ENCODE results near the gene HTR4. TPM values are rescaled to one million over a fixed set of nuclear protein-coding genes. Genes with fewer than 3 reads are reported as not detected.
"Not testable (repeated sequence)": the region's sequence is repeated elsewhere in the genome, so short reads cannot be mapped to it uniquely, and the experiment has no call there.

Gene HTR4
- total RNA-seq, 1 donor from 2014 or later = not detected

DNA sequence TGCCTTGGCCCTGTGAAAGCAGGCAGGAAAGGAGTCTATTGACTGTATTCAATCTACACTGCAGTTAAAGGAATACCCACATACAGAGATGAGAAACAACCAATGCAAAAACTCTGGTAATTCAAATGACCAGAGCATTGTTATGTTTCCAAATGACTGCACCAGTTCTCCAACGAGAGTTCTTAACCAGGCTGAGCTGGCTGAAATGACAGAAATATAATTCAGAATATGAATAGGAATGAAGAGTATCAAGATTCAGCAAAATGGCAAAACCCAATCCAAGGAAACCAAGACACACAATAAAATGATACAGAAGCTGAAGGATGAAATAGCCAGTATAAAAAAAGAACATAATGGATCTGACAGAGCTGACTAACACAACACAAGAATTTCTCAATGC is 119.1 kb downstream of the HTR4 start:
- H3K4me3 Mint-ChIP-seq = no peak overlapping the region
- peaks cover 13% of the 10 kb centered on the region for H3K9me3 Mint-ChIP-seq

DNA sequence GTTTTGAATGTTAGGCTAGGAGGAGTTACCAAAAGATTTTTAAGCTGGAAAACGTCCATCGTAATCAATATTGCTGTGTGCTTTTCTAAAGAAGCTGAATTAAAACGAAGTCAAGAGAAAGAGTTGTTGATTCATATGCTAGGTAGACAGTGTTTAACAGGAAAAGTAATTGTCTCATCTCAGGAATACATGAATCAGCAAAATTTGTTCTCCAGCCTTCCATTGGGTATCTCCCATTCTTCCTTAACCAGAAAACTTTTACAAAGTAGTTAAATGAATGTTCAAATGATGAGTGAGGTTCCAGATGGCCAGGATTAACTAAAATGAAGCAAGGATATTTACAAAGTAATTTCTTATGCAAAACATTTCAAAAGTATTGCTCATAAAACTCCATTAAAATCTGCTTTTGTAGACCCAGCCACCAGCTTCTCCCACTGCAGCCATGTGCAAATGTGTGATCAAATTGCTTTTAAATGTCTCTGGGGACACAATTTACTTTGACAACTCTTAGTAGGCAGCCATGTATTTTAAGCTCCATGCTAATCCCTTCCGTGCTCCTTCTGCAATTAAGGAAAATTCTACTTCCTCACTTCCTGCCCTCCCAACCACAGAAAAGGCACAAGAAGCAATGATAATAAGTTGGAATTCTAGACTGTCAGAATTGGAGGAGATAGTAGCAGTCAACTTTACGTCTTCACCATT is 121.2 kb downstream of the HTR4 start:
- Histone ChIP-seq H3K4me2 (no peak overlapping the region), H3K36me3 (no peaks in the 10 kb centered on the region), H2AFZ (replicated peaks) (no peak overlapping the region), H3F3A (ENCODE audit: low read depth) (no peaks in the 10 kb centered on the region), H3K4me1 (no peaks in the 10 kb centered on the region), H3K4me3 (no peak overlapping the region), H3K79me2 (ENCODE audit: low read depth) (no peaks in the 10 kb centered on the region), H4K20me1 (ENCODE audit: low read depth) (no peaks in the 10 kb centered on the region), H3K27ac (no peak overlapping the region), H3K27me3 (no peaks in the 10 kb centered on the region), H3K9me3 (ENCODE audit: low read depth) (peaks cover 7% of the 10 kb centered on the region), H3K9ac (no peak overlapping the region)
- Mint-ChIP-seq H3K4me3 (no peak overlapping the region), H3K4me1 (no peaks in the 10 kb centered on the region), H3K9me3 (peaks cover 18% of the 10 kb centered on the region), H3K27ac (no peak overlapping the region), H3K27me3 (ENCODE audit: insufficient read depth, low read depth) (no peaks in the 10 kb centered on the region), H3K36me3 (no peaks in the 10 kb centered on the region)
- DNase-seq (ENCODE audit: low spot score) = no peak
- TF ChIP-seq, protein P1, sequence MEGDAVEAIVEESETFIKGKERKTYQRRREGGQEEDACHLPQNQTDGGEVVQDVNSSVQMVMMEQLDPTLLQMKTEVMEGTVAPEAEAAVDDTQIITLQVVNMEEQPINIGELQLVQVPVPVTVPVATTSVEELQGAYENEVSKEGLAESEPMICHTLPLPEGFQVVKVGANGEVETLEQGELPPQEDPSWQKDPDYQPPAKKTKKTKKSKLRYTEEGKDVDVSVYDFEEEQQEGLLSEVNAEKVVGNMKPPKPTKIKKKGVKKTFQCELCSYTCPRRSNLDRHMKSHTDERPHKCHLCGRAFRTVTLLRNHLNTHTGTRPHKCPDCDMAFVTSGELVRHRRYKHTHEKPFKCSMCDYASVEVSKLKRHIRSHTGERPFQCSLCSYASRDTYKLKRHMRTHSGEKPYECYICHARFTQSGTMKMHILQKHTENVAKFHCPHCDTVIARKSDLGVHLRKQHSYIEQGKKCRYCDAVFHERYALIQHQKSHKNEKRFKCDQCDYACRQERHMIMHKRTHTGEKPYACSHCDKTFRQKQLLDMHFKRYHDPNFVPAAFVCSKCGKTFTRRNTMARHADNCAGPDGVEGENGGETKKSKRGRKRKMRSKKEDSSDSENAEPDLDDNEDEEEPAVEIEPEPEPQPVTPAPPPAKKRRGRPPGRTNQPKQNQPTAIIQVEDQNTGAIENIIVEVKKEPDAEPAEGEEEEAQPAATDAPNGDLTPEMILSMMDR (IDR thresholded peaks at IDR 0.05) = no peak
- TF ChIP-seq EZH2 (IDR thresholded peaks at IDR 0.05) (no peak), EZH2phosphoT487 (IDR thresholded peaks at IDR 0.05) (no peak)

More for the DNA sequence above, 119.1 kb downstream of the HTR4 start:
- no peaks in the 10 kb centered on the region for H3K36me3 Mint-ChIP-seq
- no peaks in the 10 kb centered on the region for H3F3A ChIP-seq (ENCODE audit: low read depth)
- no peak overlapping the region for H3K27ac Mint-ChIP-seq
- no peaks in the 10 kb centered on the region for H3K4me1 ChIP-seq
- DNase-seq (ENCODE audit: low spot score) = no peak
- H3K36me3 ChIP-seq = no peaks in the 10 kb centered on the region
- H2AFZ ChIP-seq (replicated peaks) = no peak overlapping the region
- H3K4me3 ChIP-seq = no peak overlapping the region
- no peaks in the 10 kb centered on the region for H4K20me1 ChIP-seq (ENCODE audit: low read depth)
- H3K27me3 Mint-ChIP-seq (ENCODE audit: insufficient read depth, low read depth) = peaks cover 2% of the 10 kb centered on the region
- no peaks in the 10 kb centered on the region for H3K4me1 Mint-ChIP-seq
- TF ChIP-seq EZH2 (IDR thresholded peaks at IDR 0.05) (no peak), EZH2phosphoT487 (IDR thresholded peaks at IDR 0.05) (no peak)
- TF ChIP-seq, protein P1 (IDR thresholded peaks at IDR 0.05) = no peak
- H3K9ac ChIP-seq = no peak overlapping the region
- no peak overlapping the region for H3K27ac ChIP-seq
- H3K9me3 ChIP-seq (ENCODE audit: low read depth) = no peaks in the 10 kb centered on the region
- no peaks in the 10 kb centered on the region for H3K79me2 ChIP-seq (ENCODE audit: low read depth)
- H3K27me3 ChIP-seq = no peaks in the 10 kb centered on the region
- no peak overlapping the region for H3K4me2 ChIP-seq

GRCh38 chr5:148529450-148529849 is 124.9 kb downstream of the HTR4 start:
- not testable (repeated sequence) for H3K36me3 Mint-ChIP-seq; H3K4me3 ChIP-seq; H3K36me3 ChIP-seq; H3K4me1 Mint-ChIP-seq; H3K9ac ChIP-seq; H3K9me3 Mint-ChIP-seq; DNase-seq (ENCODE audit: low spot score); H3K27ac Mint-ChIP-seq; H3K27ac ChIP-seq; H3K4me3 Mint-ChIP-seq; H3K27me3 Mint-ChIP-seq (ENCODE audit: insufficient read depth, low read depth); H2AFZ ChIP-seq (replicated peaks); H3K79me2 ChIP-seq (ENCODE audit: low read depth); H3K27me3 ChIP-seq; H3F3A ChIP-seq (ENCODE audit: low read depth); H4K20me1 ChIP-seq (ENCODE audit: low read depth); H3K4me1 ChIP-seq; H3K9me3 ChIP-seq (ENCODE audit: low read depth); H3K4me2 ChIP-seq

DNA sequence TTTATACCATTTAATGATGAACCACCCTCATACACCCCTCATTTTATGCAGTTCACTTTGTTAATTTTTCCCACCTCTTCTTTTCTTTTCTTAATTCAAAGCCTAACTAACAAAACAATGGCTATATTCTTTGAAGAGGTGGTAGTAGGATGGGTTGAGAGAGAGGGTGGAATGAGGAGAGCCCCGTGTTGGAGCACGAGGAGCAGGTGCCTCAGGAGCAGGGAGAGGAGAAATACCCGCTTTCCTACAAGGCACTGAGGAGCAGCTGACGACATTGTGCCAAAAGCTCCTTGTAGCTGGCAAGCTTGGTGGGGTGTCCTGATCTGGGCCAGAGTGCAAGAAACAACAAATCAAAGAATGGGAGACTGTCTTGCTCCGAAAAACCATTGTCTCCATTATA is 129.6 kb downstream of the HTR4 start:
- Mint-ChIP-seq H3K27me3 (ENCODE audit: insufficient read depth, low read depth) (peaks cover 3% of the 10 kb centered on the region), H3K4me1 (no peaks in the 10 kb centered on the region), H3K27ac (no peak overlapping the region), H3K4me3 (no peak overlapping the region), H3K36me3 (no peaks in the 10 kb centered on the region), H3K9me3 (peaks cover 7% of the 10 kb centered on the region)
- Histone ChIP-seq H3K27me3 (no peaks in the 10 kb centered on the region), H3K36me3 (no peaks in the 10 kb centered on the region), H3K4me2 (no peak overlapping the region), H2AFZ (replicated peaks) (no peak overlapping the region), H3K4me1 (no peaks in the 10 kb centered on the region), H3K9ac (no peak overlapping the region), H3K4me3 (no peak overlapping the region), H4K20me1 (ENCODE audit: low read depth) (no peaks in the 10 kb centered on the region), H3F3A (ENCODE audit: low read depth) (no peaks in the 10 kb centered on the region), H3K27ac (no peak overlapping the region), H3K79me2 (ENCODE audit: low read depth) (no peaks in the 10 kb centered on the region), H3K9me3 (ENCODE audit: low read depth) (peaks cover 5% of the 10 kb centered on the region)
- TF ChIP-seq EZH2 (IDR thresholded peaks at IDR 0.05) (no peak), EZH2phosphoT487 (IDR thresholded peaks at IDR 0.05) (no peak)
- TF ChIP-seq, protein P1 (IDR thresholded peaks at IDR 0.05) = no peak
- DNase-seq (ENCODE audit: low spot score) = no peak

Measured in neural progenitor cell (in vitro differentiated cells).